HepG2 (cell line): ENCODE data around the gene CASP4. TPM values are rescaled to one million over a fixed set of nuclear protein-coding genes. Genes with fewer than 3 reads are reported as not detected.
A peak's percentile ranks its signal among the peaks of the same experiment; 100 is the strongest.

Source experiments
- AHDC1 ChIP-seq: sonication (generic); formaldehyde crosslinking; IDR thresholded peaks from 2 replicates; pipeline ENCODE4 v1.5.1; 2020; ENCODE audit warnings: mild to moderate bottlenecking, missing genetic modification reagents, borderline replicate concordance
- ATF7 ChIP-seq, 2 experiments: fragments of 450-650 bp in 1 of 2; sonication (generic) in 1 of 2; formaldehyde crosslinking in 1 of 2; IDR thresholded peaks; 2 replicates each; pipeline versions ENCODE4 v1.4.0 to v1.6.1; 2016 to 2020; ENCODE audit warnings: antibody characterized with exemption in 1 of 2, mild to moderate bottlenecking in 1 of 2, missing genetic modification reagents in 1 of 2
- CEBPG ChIP-seq: IDR thresholded peaks from 2 replicates; pipeline ENCODE4 v1.6.1; 2016
- HOXA3 ChIP-seq: sonication (generic); formaldehyde crosslinking; IDR thresholded peaks from 2 replicates; pipeline ENCODE4 v1.5.0; 2020; ENCODE audit warnings: missing genetic modification reagents
- POLR2A ChIP-seq, 2 experiments: IDR thresholded peaks; 2 replicates each; pipeline ENCODE4 v1.6.1; 2011; ENCODE audit warnings: low read depth in 2 of 2, low read length in 2 of 2, mild to moderate bottlenecking in 1 of 2, moderate library complexity in 1 of 2; ENCODE audit not compliant: insufficient read depth in 1 of 2
- ZBTB7A ChIP-seq: sonication (generic); formaldehyde crosslinking; IDR thresholded peaks from 2 replicates; pipeline ENCODE4 v1.8.0; 2022; ENCODE audit warnings: mild to moderate bottlenecking, missing genetic modification reagents
- ZNF264 ChIP-seq: sonication (generic); formaldehyde crosslinking; IDR thresholded peaks from 2 replicates; pipeline ENCODE4 v1.4.0; 2020; ENCODE audit warnings: missing genetic modification reagents
- ZNF280D ChIP-seq: sonication (generic); formaldehyde crosslinking; IDR thresholded peaks from 2 replicates; pipeline ENCODE4 v1.5.1; 2020; ENCODE audit warnings: mild to moderate bottlenecking, missing genetic modification reagents
- ZNF292 ChIP-seq: sonication (generic); formaldehyde crosslinking; IDR thresholded peaks from 2 replicates; pipeline ENCODE4 v1.8.1; 2022; ENCODE audit warnings: mild to moderate bottlenecking, low read depth, missing genetic modification reagents, borderline replicate concordance
- ZNF30 ChIP-seq: sonication (generic); formaldehyde crosslinking; IDR thresholded peaks from 2 replicates; pipeline ENCODE4 v1.5.0; 2020; ENCODE audit warnings: mild to moderate bottlenecking, missing genetic modification reagents
- ZNF317 ChIP-seq: sonication (generic); formaldehyde crosslinking; IDR thresholded peaks from 2 replicates; pipeline ENCODE4 v1.5.0; 2020; ENCODE audit warnings: mild to moderate bottlenecking, missing genetic modification reagents
- ZNF441 ChIP-seq: sonication (generic); formaldehyde crosslinking; IDR thresholded peaks from 2 replicates; pipeline ENCODE4 v1.7.0; 2021; ENCODE audit warnings: missing genetic modification reagents, borderline replicate concordance
- ZNF501 ChIP-seq: sonication (generic); formaldehyde crosslinking; IDR thresholded peaks from 2 replicates; pipeline ENCODE4 v1.5.1; 2020; ENCODE audit warnings: mild to moderate bottlenecking, moderate library complexity, missing genetic modification reagents
- ZNF557 ChIP-seq: sonication (generic); formaldehyde crosslinking; IDR thresholded peaks from 2 replicates; pipeline ENCODE4 v1.4.0; 2020; ENCODE audit warnings: missing genetic modification reagents
- polyA plus RNA-seq, 8 experiments: library from polyadenylated mRNA; depleted of rRNA in 3 of 8; stranded (reverse) in 7 of 8; unstranded in 1 of 8; fragments of >200 nt; fragmentation: Illumina TruSeq in 4 of 8; extraction: Trizol in 4 of 8; gene quantifications; 2 replicates each; pipeline versions ENCODE4 v1.2.1 to v1.2.3, GENCODE V29; 2011 to 2016; ENCODE audit warnings: low read depth in 4 of 8, missing spikeins in 1 of 8, mixed read lengths in 1 of 8; ENCODE audit not compliant: insufficient read depth in 1 of 8
- total RNA-seq, 5 experiments: library from RNA; depleted of rRNA; stranded (reverse); fragments of >200 nt; fragmentation: Illumina TruSeq; extraction: Trizol; gene quantifications; 2 replicates each; pipeline ENCODE4 v1.2.3, GENCODE V29; 2016; ENCODE audit warnings: low read depth in 1 of 5
- TF ChIP-seq, protein P1 (sequence below), 2 experiments: IDR thresholded peaks; 2 replicates each; pipeline ENCODE4 v1.6.1; 2011 to 2012; ENCODE audit warnings: low read length in 2 of 2, borderline replicate concordance in 1 of 2, low read depth in 1 of 2, mild to moderate bottlenecking in 1 of 2, moderate library complexity in 1 of 2

CASP4 gene
- total and polyA plus RNA-seq, 2 of the 13 experiments (the other 11 are each of a cell fraction or from before 2014, with no cell fraction given), result 56.4 to 69.8 TPM

DNA sequence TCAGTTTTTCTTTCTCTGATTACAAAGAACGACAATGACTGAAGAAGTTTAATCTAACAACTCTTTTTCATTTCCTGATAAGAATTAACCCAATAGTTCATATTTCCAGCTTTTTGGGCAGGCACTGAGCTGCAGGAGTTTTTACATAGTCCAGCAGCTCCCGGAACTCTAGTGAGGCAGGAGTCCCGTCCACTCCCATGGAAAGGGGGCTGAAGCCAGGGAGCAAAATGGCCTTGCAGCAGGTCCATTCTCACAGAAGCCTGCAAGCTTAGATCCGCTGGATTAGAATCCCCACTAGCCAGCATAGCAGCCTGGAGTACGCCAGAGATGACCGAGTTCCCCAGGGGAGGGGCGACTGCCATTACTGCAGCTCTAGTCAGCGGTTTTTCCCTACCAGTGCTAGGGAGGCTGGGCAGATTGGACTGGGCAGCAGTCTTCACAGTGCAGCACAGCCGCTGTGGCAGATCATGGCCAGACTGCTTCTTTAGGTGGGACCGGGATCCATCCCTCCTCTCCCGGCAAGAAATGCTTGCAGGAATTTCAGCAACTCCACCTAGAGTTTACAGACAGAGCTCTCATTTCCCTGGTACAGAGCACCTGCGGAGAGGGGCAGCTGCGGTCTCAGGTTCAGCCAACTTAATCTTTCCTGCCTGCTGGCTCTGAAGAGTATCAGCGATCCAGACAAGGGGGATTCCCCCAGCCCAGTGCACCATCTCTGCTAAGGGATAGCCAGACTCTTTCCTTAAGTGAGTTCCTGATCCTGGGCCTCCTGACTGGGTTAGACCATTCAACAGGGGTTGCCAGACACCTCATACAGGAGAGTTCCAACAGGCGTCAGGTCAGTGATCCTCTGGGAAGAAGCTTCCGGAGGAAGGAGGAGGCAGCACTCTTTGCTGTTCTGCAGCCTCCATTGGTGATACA lies 742 bp upstream of the CASP4 start (continued):
- TF ChIP-seq, protein P1, sequence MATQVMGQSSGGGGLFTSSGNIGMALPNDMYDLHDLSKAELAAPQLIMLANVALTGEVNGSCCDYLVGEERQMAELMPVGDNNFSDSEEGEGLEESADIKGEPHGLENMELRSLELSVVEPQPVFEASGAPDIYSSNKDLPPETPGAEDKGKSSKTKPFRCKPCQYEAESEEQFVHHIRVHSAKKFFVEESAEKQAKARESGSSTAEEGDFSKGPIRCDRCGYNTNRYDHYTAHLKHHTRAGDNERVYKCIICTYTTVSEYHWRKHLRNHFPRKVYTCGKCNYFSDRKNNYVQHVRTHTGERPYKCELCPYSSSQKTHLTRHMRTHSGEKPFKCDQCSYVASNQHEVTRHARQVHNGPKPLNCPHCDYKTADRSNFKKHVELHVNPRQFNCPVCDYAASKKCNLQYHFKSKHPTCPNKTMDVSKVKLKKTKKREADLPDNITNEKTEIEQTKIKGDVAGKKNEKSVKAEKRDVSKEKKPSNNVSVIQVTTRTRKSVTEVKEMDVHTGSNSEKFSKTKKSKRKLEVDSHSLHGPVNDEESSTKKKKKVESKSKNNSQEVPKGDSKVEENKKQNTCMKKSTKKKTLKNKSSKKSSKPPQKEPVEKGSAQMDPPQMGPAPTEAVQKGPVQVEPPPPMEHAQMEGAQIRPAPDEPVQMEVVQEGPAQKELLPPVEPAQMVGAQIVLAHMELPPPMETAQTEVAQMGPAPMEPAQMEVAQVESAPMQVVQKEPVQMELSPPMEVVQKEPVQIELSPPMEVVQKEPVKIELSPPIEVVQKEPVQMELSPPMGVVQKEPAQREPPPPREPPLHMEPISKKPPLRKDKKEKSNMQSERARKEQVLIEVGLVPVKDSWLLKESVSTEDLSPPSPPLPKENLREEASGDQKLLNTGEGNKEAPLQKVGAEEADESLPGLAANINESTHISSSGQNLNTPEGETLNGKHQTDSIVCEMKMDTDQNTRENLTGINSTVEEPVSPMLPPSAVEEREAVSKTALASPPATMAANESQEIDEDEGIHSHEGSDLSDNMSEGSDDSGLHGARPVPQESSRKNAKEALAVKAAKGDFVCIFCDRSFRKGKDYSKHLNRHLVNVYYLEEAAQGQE (IDR thresholded peaks at IDR 0.05; ENCODE audit: borderline replicate concordance in 1 of 2, low read depth in 1 of 2, low read length in 2 of 2), result no peak
- no peak; the same call in 1 of the 2 replicates for TF ChIP-seq ZNF441
- peak; percentile 60; the same call in 1 of the 2 replicates for TF ChIP-seq ZNF317
- no peak for TF ChIP-seq ZNF30 (CRISPR knock-in tag)
- no peak for TF ChIP-seq CEBPG
- peak; percentile 54; the same call in 1 of the 2 replicates for TF ChIP-seq AHDC1
- no peak for TF ChIP-seq ZNF280D (CRISPR knock-in tag)
- 0 out of 2 replicates have a peak, but pooled peaks have one; percentile 27 for TF ChIP-seq ZBTB7A (CRISPR knock-in tag)
- TF ChIP-seq ATF7 (IDR thresholded peaks at IDR 0.05), result no peak
- no peak for TF ChIP-seq ATF7 (CRISPR knock-in tag; IDR thresholded peaks at IDR 0.05)
- peak; percentile 78; the same call in 1 of the 2 replicates for TF ChIP-seq ZNF292 (CRISPR knock-in tag)
- peak; percentile 13; the same call in 1 of the 2 replicates for TF ChIP-seq HOXA3
- peak; percentile 82 for TF ChIP-seq ZNF501
- 0 out of 2 replicates have a peak, but pooled peaks have one; percentile 16 for TF ChIP-seq ZNF557 (CRISPR knock-in tag)
- peak; percentile 41 to 51; a peak in 3 of 4 replicates for TF ChIP-seq POLR2A (IDR thresholded peaks at IDR 0.05; ENCODE audit: insufficient read depth in 1 of 2, low read depth in 2 of 2, low read length in 2 of 2)
- peak; percentile 73; the same call in 1 of the 2 replicates for TF ChIP-seq ZNF264
